Stimulated activated CD4-positive, alpha-beta T cell treated with anti-CD3 and anti-CD28 coated beads, Interleukin-15, amount 100 ng/mL, for 24 hours (primary cell): ENCODE measurements around the gene B4GALT5.

Source experiments
- DNase-seq: peaks from one replicate; pipeline ENCODE4 v3.0.0-alpha.2; 2020

B4GALT5 gene

GRCh38 chr20:49601153-49601924 lies 112.3 kb downstream of the B4GALT5 start:
- no peak for DNase-seq

GRCh38 chr20:49599746-49600113 lies 113.9 kb downstream of the B4GALT5 start:
- no peak for DNase-seq

GRCh38 chr20:49597825-49598395 lies 115.8 kb downstream of the B4GALT5 start:
- no peak for DNase-seq

GRCh38 chr20:49595811-49596561 lies 117.7 kb downstream of the B4GALT5 start:
- peak; percentile 90 for DNase-seq

GRCh38 chr20:49595346-49595745 lies 118.3 kb downstream of the B4GALT5 start:
- DNase-seq = no peak

- DNase-seq = no peak
These were observed 118.8 kb downstream of the B4GALT5 start for GRCh38 chr20:49594931-49595315.

GRCh38 chr20:49594143-49594930 lies 119.3 kb downstream of the B4GALT5 start:
- peak; percentile 83 for DNase-seq

- DNase-seq = peak; percentile 65
These were observed 120.1 kb downstream of the B4GALT5 start for GRCh38 chr20:49593466-49594142.

GRCh38 chr20:49592120-49592519 lies 121.6 kb downstream of the B4GALT5 start:
- no peak for DNase-seq

- DNase-seq = peak; percentile 52
These were observed 122.3 kb downstream of the B4GALT5 start for GRCh38 chr20:49591217-49591865.

- no peak for DNase-seq
These were observed 123.3 kb downstream of the B4GALT5 start for GRCh38 chr20:49590163-49591017.

- DNase-seq = no peak
These were observed 123.9 kb downstream of the B4GALT5 start for GRCh38 chr20:49589747-49590146.

GRCh38 chr20:49587111-49587570 lies 126.5 kb downstream of the B4GALT5 start:
- DNase-seq = no peak

- no peak for DNase-seq
These were observed 128.0 kb downstream of the B4GALT5 start for GRCh38 chr20:49585585-49586245.

- no peak for DNase-seq
These were observed 129.0 kb downstream of the B4GALT5 start for GRCh38 chr20:49584418-49585382.

GRCh38 chr20:49583669-49584417 lies 129.8 kb downstream of the B4GALT5 start:
- DNase-seq = no peak

GRCh38 chr20:49583343-49583668 lies 130.4 kb downstream of the B4GALT5 start:
- DNase-seq = no peak
